GM20000 (cell line): ENCODE measurements around the gene ZNF184.

Experiments used
- DNase-seq: peaks from one replicate; pipeline ENCODE4 v3.0.0; 2012; ENCODE audit warnings: low spot score
- CTCF ChIP-seq: IDR thresholded peaks from 2 replicates; pipeline ENCODE4 v1.5.1; 2012; ENCODE audit warnings: mild to moderate bottlenecking, control low read depth; ENCODE audit errors: extremely low read depth, missing control alignments

Gene ZNF184

GRCh38 chr6:27415898-27416297 is 57.0 kb downstream of the ZNF184 start:
- no peak for DNase-seq
- TF ChIP-seq CTCF = no peak

- TF ChIP-seq CTCF = no peak
- no peak for DNase-seq
These were observed 57.9 kb downstream of the ZNF184 start for GRCh38 chr6:27414996-27415395.

GRCh38 chr6:27414300-27414699 is 58.6 kb downstream of the ZNF184 start:
- TF ChIP-seq CTCF = no peak
- no peak for DNase-seq

GRCh38 chr6:27407153-27407814 is 65.6 kb downstream of the ZNF184 start:
- DNase-seq = no peak
- no peak for TF ChIP-seq CTCF

GRCh38 chr6:27406085-27406484 is 66.8 kb downstream of the ZNF184 start:
- TF ChIP-seq CTCF = no peak
- DNase-seq = no peak

- no peak for DNase-seq
- no peak for TF ChIP-seq CTCF
These were observed 71.8 kb downstream of the ZNF184 start for GRCh38 chr6:27400877-27401642.
